ENCODE data around the gene EEF1AKMT2. TPM values are rescaled to one million over a fixed set of nuclear protein-coding genes. Genes with fewer than 3 reads are reported as not detected.

EEF1AKMT2 gene
- total RNA-seq, 1 experiment from 2014 or later, result 32.2 TPM

- TF ChIP-seq EZH2 (IDR thresholded peaks at IDR 0.05; ENCODE audit: borderline replicate concordance, low read depth, low read length, poor library complexity, severe bottlenecking), result no peak
- TF ChIP-seq CTCF (conservative IDR thresholded peaks at IDR 0.05; ENCODE audit: low read depth, low read length), result peak; percentile 78
- intact Hi-C loops (cut with micrococcal nuclease; ENCODE audit: unreplicated experiment), result loop anchor here (2.0 to 5.0 kb wide), 2 partner anchors 109 to 211 kb away; no protein-coding TSS in a partner anchor
- CTCF ChIA-PET, result interaction anchor here (0.5 to 2.7 kb wide), 11 partner anchors 11 to 482 kb away, joined by 3 to 30 read pairs (median 4); no protein-coding TSS in a partner anchor
- BruUV-seq (replicated peaks), result no TSS peak
- DNase-seq (ENCODE audit: low spot score), result peak; percentile 80
- Histone ChIP-seq H3K4me3 (ENCODE audit: low read depth, low read length, poor library complexity, severe bottlenecking) (no peak overlapping the region), H3K4me1 (ENCODE audit: insufficient read depth, low read length, poor library complexity, severe bottlenecking) (peaks cover 28% of the 10 kb centered on the region), H3K27me3 (replicated peaks; ENCODE audit: insufficient read depth, low read depth, low read length, poor library complexity) (no peaks in the 10 kb centered on the region), H3K36me3 (ENCODE audit: insufficient read depth, low read length, poor library complexity, severe bottlenecking) (no peaks in the 10 kb centered on the region), H3K9me3 (ENCODE audit: low read depth, low read length, poor library complexity, severe bottlenecking) (no peaks in the 10 kb centered on the region), H3K27ac (ENCODE audit: low read depth, low read length, poor library complexity, severe bottlenecking) (no peak overlapping the region)
- POLR2A ChIA-PET (ENCODE audit: low non-redundant PET), result interaction anchor here (0.7 kb wide), 1 partner anchor 52 kb away, joined by 3 read pairs; no protein-coding TSS in a partner anchor
Measured at GRCh38 chr10:124741281-124741921, 50.3 kb downstream of the EEF1AKMT2 start.

GRCh38 chr10:124740369-124741280, 51.1 kb downstream of the EEF1AKMT2 start:
- H3K4me1 ChIP-seq (ENCODE audit: insufficient read depth, low read length, poor library complexity, severe bottlenecking), result peaks cover 28% of the 10 kb centered on the region
- H3K27ac ChIP-seq (ENCODE audit: low read depth, low read length, poor library complexity, severe bottlenecking), result no peak overlapping the region
- intact Hi-C loops (cut with micrococcal nuclease; ENCODE audit: unreplicated experiment), result loop anchor here (2.0 to 5.0 kb wide), 2 partner anchors 108 to 210 kb away; no protein-coding TSS in a partner anchor
- ChIA-PET POLR2A (ENCODE audit: low non-redundant PET) (interaction anchor here (0.7 kb wide), 1 partner anchor 51 kb away, joined by 3 read pairs; no protein-coding TSS in a partner anchor), CTCF (interaction anchor here (0.5 to 2.7 kb wide), 8 partner anchors 12 to 482 kb away, joined by 3 to 30 read pairs (median 4); no protein-coding TSS in a partner anchor)
- no peaks in the 10 kb centered on the region for H3K27me3 ChIP-seq (replicated peaks; ENCODE audit: insufficient read depth, low read depth, low read length, poor library complexity)
- TF ChIP-seq EZH2 (IDR thresholded peaks at IDR 0.05; ENCODE audit: borderline replicate concordance, low read depth, low read length, poor library complexity, severe bottlenecking), result no peak
- no peak for TF ChIP-seq CTCF (conservative IDR thresholded peaks at IDR 0.05; ENCODE audit: low read depth, low read length)
- no peak for DNase-seq (ENCODE audit: low spot score)
- BruUV-seq (replicated peaks), result no TSS peak
- H3K9me3 ChIP-seq (ENCODE audit: low read depth, low read length, poor library complexity, severe bottlenecking), result no peaks in the 10 kb centered on the region
- no peak overlapping the region for H3K4me3 ChIP-seq (ENCODE audit: low read depth, low read length, poor library complexity, severe bottlenecking)
- no peaks in the 10 kb centered on the region for H3K36me3 ChIP-seq (ENCODE audit: insufficient read depth, low read length, poor library complexity, severe bottlenecking)

- peaks cover 28% of the 10 kb centered on the region for H3K4me1 ChIP-seq (ENCODE audit: insufficient read depth, low read length, poor library complexity, severe bottlenecking)
- TF ChIP-seq CTCF (conservative IDR thresholded peaks at IDR 0.05; ENCODE audit: low read depth, low read length), result no peak
- no peak for TF ChIP-seq EZH2 (IDR thresholded peaks at IDR 0.05; ENCODE audit: borderline replicate concordance, low read depth, low read length, poor library complexity, severe bottlenecking)
- intact Hi-C loops (cut with micrococcal nuclease; ENCODE audit: unreplicated experiment), result loop anchor here (2.0 to 5.0 kb wide), 2 partner anchors 108 to 209 kb away; no protein-coding TSS in a partner anchor
- no peaks in the 10 kb centered on the region for H3K36me3 ChIP-seq (ENCODE audit: insufficient read depth, low read length, poor library complexity, severe bottlenecking)
- ChIA-PET POLR2A (ENCODE audit: low non-redundant PET) (no interaction called here), CTCF (no interaction called here)
- H3K4me3 ChIP-seq (ENCODE audit: low read depth, low read length, poor library complexity, severe bottlenecking), result no peak overlapping the region
- H3K9me3 ChIP-seq (ENCODE audit: low read depth, low read length, poor library complexity, severe bottlenecking), result no peaks in the 10 kb centered on the region
- no peak overlapping the region for H3K27ac ChIP-seq (ENCODE audit: low read depth, low read length, poor library complexity, severe bottlenecking)
- no peak for DNase-seq (ENCODE audit: low spot score)
- H3K27me3 ChIP-seq (replicated peaks; ENCODE audit: insufficient read depth, low read depth, low read length, poor library complexity), result no peaks in the 10 kb centered on the region
- BruUV-seq (replicated peaks), result no TSS peak
Measured at GRCh38 chr10:124739986-124740368, 51.7 kb downstream of the EEF1AKMT2 start.
